Measurements from ENCODE around the gene CHCHD6.

The CHCHD6 gene

DNA sequence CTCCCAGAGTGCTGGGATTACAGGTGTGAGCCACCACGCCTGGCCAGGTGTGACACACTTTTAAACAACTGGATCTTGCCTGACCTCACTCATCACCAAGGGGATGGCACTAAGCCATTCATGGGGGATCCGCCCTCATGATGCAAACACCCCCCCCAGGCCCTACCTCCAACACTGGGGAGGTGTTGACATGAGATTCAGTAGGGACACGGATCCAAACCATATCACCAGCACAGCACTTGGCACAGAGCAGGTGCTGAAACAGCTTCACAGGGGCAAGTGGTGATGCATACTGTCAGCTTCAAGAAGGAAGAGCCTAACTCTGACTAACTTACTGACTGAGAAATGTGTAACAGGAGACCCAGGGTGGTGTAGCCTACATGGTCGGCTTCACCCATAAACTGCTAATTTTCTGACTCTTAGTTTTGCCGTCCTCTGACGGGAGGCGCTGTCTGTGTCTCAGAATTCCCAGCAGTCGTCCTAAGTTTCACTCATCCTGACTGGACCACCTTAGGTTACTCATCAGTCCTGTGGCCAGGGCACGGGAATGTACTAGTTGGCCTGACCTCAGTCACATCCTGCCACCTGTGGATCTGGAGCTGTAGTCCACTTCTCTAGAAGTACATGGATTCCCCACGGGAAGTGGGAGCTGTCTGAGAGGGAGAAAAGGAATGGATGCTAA lies 197.0 kb downstream of the CHCHD6 start:
- no peak for DNase-seq

GRCh38 chr3:126901631-126902030 lies 197.6 kb downstream of the CHCHD6 start:
- DNase-seq, result no peak

- no peak for DNase-seq
Observed at GRCh38 chr3:126903521-126903920, 199.5 kb downstream of the CHCHD6 start.

- DNase-seq, result no peak
Observed at GRCh38 chr3:126907557-126907956, 203.5 kb downstream of the CHCHD6 start.

DNA sequence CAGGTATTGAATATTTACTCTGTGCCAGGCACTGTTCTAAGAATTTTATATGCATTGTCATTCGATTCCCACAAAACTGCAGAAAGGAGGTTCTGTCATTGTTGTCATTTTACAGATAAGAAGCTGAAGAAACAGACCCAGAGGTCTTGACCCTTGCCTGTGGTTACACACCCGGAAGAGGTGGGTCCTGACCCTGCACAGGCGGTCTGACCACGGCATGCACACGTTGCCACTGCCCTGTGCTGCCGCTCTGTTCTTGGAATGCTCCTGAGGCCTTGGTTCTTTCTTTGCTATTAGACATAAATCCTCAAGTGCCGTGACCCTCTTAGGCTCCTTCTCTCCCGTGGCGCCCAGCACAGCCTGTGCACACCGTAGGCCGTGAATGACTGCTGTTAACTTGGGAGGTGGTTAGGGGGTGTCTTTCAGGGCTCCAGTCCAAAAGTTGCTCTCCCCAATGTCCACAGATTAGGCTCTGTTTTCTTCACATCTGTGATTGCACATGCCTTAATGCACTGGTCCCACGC lies 204.8 kb downstream of the CHCHD6 start:
- no peak for DNase-seq

- no peak for DNase-seq
Observed at GRCh38 chr3:126910231-126910630, 206.2 kb downstream of the CHCHD6 start.

- DNase-seq, result no peak
Observed at GRCh38 chr3:126911162-126912026, 207.4 kb downstream of the CHCHD6 start.

GRCh38 chr3:126912027-126912422 lies 208.0 kb downstream of the CHCHD6 start:
- DNase-seq, result no peak

- DNase-seq, result no peak
Observed at GRCh38 chr3:126912491-126913195, 208.6 kb downstream of the CHCHD6 start.

- DNase-seq, result no peak
Observed at GRCh38 chr3:126913524-126913923, 209.5 kb downstream of the CHCHD6 start.

DNA sequence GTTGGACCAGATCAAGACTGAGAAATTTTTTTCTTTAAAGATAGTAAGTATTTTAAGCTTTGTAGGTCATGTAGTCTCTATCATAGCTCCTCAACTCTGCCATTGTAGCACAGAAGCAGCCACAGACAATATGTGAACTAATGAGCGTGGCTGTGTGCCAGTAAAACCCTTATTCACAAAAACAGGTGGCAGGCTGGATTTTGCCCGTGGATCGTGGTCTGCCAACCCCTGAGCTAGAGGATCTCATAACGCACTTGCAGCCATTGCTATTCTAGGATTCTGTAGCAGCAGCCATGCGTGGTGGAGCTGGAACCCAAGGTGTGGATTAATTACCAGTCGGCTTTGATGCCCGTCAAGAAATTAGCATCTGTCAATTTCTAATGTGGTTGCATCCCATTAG lies 210.2 kb downstream of the CHCHD6 start:
- DNase-seq, result no peak

- DNase-seq, result no peak
Observed at GRCh38 chr3:126915015-126915414, 211.0 kb downstream of the CHCHD6 start.

DNA sequence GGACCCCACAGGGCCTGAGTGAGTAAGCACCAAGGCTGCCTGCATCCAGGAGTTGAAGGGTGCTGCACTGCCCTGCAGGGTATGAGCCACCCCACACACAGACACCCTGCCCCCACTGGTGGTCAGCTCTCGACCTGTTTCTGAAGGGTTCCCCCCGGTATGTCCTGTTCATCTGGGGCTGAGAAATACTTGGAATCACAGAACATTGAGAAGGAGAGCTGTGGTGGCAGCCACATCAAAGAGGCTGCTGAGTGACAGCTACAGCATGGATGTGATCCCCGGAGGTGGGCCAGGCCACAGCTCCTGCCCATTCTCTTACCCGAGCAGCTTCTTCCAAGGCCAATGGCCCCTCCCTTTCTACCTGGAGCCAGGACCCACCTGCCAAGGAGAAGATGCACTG lies 212.5 kb downstream of the CHCHD6 start:
- no peak for DNase-seq

DNA sequence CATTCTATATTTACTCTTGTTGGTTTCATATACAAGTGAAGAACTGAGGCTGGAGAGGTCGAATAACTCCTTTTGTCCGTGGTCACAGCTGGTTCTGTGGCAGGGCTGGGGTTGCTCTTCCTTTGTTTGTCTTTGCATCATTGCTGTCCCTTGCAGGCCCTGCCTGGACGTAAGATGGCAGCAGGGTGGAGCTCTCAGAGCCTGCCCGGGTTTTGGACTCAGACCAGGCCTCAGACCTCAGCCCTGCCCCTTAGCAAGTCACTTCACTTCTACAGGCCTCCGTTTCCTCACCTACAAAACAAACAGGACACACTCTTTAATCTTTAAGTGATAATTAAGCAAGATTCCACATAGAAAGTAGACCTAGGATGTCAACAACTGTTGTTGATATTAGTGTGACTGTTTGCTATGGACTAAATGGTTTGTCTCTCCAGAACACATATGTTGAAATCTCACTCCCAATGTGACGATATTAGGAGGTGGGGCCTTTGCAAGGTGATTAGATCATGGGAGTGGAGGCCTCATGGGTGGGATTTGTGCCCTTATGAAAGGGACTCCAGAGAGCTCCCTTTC lies 213.3 kb downstream of the CHCHD6 start:
- no peak for DNase-seq

DNA sequence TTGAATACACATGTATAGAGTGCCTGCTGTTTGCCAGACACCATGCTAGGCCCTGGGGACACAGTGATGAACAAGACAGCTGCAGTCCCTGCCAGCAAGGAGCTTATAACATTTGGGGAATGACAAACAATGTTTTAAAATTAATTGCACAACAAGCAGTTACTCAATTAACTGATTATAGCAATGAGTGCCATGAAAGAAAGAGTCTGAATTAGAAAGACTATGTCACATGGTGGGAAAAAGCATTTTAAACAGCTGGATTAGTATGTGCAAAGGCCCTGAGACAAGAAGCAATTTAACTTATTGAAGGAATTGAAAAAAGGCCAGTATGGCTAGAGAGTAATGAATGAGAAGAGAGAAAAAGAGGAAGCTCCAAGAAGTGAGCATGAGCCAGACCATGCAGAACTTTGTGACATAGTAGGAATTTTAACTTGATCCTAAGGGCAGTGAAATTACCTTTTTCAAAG lies 214.3 kb downstream of the CHCHD6 start:
- DNase-seq, result no peak

- no peak for DNase-seq
Observed at GRCh38 chr3:126921085-126921824, 217.2 kb downstream of the CHCHD6 start.

DNA sequence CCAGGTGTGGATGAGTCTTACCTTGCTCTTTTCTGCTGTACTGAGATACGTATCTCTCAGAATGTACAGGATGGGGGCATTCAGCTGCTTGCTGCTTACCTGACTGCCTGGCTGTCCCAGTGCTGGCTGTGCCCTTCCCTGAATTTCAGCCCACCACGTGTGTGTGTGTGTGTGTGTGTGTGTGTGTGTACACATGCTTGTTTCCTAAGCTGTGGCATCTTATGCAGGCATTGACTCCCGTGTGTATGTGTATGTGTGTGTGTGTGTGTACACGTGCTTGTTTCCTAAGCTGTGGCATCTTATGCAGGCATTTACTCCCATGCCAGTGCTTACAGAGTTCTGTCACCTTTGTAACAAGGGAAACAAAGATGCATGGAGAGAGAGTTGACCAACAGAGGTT lies 218.4 kb downstream of the CHCHD6 start:
- DNase-seq, result no peak

- DNase-seq, result no peak
Observed at GRCh38 chr3:126923423-126923822, 219.4 kb downstream of the CHCHD6 start.

- no peak for DNase-seq
Observed at GRCh38 chr3:126923895-126924294, 219.9 kb downstream of the CHCHD6 start.

GRCh38 chr3:126924458-126924857 lies 220.4 kb downstream of the CHCHD6 start:
- no peak for DNase-seq

- DNase-seq, result no peak
Observed at GRCh38 chr3:126925411-126926171, 221.6 kb downstream of the CHCHD6 start.
